NCI-H1930 (cell line): ENCODE results near the gene LYG2.
"Not testable (repeated sequence)": the region's sequence is repeated elsewhere in the genome, so short reads cannot be mapped to it uniquely, and the experiment has no call there.

Experiments
- DNase-seq, 2 experiments: peaks; one replicate each; lab custom pipeline; 2025; lab: John Stamatoyannopoulos, UW

Gene LYG2

GRCh38 chr2:99255491-99256318 lies at the start of gene LYG2:
Gene LYG2, minus strand, starts transcription at chr2:99255666. Its CDS starts 1,406 bp downstream, at chr2:99254260.
- no peak for DNase-seq

- not testable (repeated sequence) for DNase-seq
Observed at GRCh38 chr2:99301097-99301496, 45.6 kb upstream of the LYG2 start, which contains the start of gene LYG1. Gene LYG1, minus strand, starts transcription at chr2:99301197. Its CDS starts 5,527 bp downstream, at chr2:99295670.

GRCh38 chr2:99299580-99299979 lies 44.1 kb upstream of the LYG2 start:
- no peak for DNase-seq

- DNase-seq = no peak
Observed at GRCh38 chr2:99297994-99298393, 42.5 kb upstream of the LYG2 start.

GRCh38 chr2:99285526-99285925 lies 30.1 kb upstream of the LYG2 start:
- no peak for DNase-seq

GRCh38 chr2:99279969-99280695 lies 24.7 kb upstream of the LYG2 start:
- no peak for DNase-seq

GRCh38 chr2:99278793-99279291 lies 23.4 kb upstream of the LYG2 start:
- no peak for DNase-seq

- DNase-seq = not testable (repeated sequence)
Observed at GRCh38 chr2:99278195-99278765, 22.8 kb upstream of the LYG2 start.

GRCh38 chr2:99275882-99276281 lies 20.4 kb upstream of the LYG2 start:
- DNase-seq = no peak

- DNase-seq = no peak
Observed at GRCh38 chr2:99261242-99261641, 5.8 kb upstream of the LYG2 start.

- no peak for DNase-seq
Observed at GRCh38 chr2:99260184-99260583, 4.7 kb upstream of the LYG2 start.

GRCh38 chr2:99259465-99259864 lies 4.0 kb upstream of the LYG2 start:
- DNase-seq = no peak

GRCh38 chr2:99256677-99257076 lies 1.2 kb upstream of the LYG2 start:
- no peak for DNase-seq

GRCh38 chr2:99249951-99250350 lies 5.5 kb downstream of the LYG2 start:
- no peak for DNase-seq

- DNase-seq = no peak
Observed at GRCh38 chr2:99242151-99242550, 13.3 kb downstream of the LYG2 start.

GRCh38 chr2:99240431-99240830 lies 15.0 kb downstream of the LYG2 start:
- no peak for DNase-seq

- no peak for DNase-seq
Observed at GRCh38 chr2:99238599-99238998, 16.9 kb downstream of the LYG2 start.

- DNase-seq = not testable (repeated sequence)
Observed at GRCh38 chr2:99233177-99233576, 22.3 kb downstream of the LYG2 start.

- no peak for DNase-seq
Observed at GRCh38 chr2:99217929-99218501, 37.5 kb downstream of the LYG2 start.

- DNase-seq = no peak
Observed at GRCh38 chr2:99216096-99216495, 39.4 kb downstream of the LYG2 start.

- no peak for DNase-seq
Observed at GRCh38 chr2:99205491-99205890, 50.0 kb downstream of the LYG2 start.

- no peak for DNase-seq
Observed at GRCh38 chr2:99201959-99202678, 53.3 kb downstream of the LYG2 start.
